NT2/D1 (cell line): Measurements from ENCODE around the gene ZBTB46.

Experiments
- YY1 ChIP-seq: IDR thresholded peaks from 2 replicates; pipeline ENCODE4 v1.6.1; 2011; ENCODE audit not compliant: insufficient read length, insufficient read depth
- ZNF274 ChIP-seq: IDR thresholded peaks from 2 replicates; pipeline ENCODE4 v1.6.1; 2011; ENCODE audit warnings: mild to moderate bottlenecking, low read depth, low read length

GRCh38 chr20:63836458-63837344 is 5.6 kb upstream of the ZBTB46 start:
- TF ChIP-seq YY1 (no peak), ZNF274 (no peak)
